GM18868 (cell line): Measurements from ENCODE around the gene BOD1.
"Not testable (repeated sequence)": the region's sequence is repeated elsewhere in the genome, so short reads cannot be mapped to it uniquely, and the experiment has no call there.

Experiments used
- ATAC-seq: cut with Tn5 transposase; IDR thresholded peaks from one replicate; pipeline ENCODE4 v1.9.1; 2021; ENCODE audit warnings: mild to moderate bottlenecking, moderate library complexity; ENCODE audit not compliant: unreplicated experiment

Gene BOD1

DNA sequence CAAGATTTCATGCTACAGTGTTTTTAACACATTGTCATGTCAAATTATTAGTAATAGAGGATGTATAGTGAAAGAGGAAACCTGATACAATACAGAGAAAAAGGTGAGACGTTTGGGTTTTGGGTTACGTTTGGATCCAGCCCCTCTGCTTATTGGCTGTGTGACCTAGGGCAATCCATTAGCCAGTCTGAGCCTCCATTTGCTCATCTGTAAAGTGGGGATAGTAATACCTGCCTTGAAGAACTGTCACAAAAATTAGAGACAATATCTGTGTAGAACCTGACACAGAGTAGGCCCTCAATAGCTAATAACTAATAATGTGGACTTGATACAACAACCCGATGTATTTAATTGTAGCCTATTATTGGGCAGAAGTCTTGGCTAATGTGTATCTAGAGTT is 4.3 kb upstream of the BOD1 start:
- no peak for ATAC-seq

DNA sequence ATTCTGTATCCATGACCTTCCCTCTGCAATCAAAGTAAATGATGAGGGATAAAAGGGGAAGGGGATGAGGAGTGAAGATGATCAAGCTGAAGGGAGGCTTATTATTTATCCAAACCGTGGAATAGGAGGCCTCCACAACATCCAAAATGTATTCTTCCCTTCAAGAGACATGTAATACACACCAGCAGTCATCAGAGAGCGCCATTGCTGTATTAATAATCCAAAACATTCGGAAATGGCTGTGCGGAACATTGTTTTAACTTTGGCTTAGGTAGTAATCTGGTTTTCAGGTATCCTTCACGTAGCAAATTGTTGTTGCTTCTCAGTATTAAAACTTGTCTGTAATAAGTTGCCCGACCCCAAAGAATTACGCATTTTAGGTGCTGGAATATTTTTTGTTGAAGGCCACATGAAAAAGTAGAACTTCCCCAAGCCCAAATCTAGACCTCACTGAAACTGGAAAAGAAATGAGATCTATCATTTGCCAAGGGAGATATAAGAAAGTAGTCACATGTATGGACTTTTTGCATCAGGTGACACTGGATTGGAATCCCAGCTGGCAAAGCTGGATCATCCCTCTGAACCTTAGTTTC is 2.6 kb upstream of the BOD1 start:
- ATAC-seq: no peak

DNA sequence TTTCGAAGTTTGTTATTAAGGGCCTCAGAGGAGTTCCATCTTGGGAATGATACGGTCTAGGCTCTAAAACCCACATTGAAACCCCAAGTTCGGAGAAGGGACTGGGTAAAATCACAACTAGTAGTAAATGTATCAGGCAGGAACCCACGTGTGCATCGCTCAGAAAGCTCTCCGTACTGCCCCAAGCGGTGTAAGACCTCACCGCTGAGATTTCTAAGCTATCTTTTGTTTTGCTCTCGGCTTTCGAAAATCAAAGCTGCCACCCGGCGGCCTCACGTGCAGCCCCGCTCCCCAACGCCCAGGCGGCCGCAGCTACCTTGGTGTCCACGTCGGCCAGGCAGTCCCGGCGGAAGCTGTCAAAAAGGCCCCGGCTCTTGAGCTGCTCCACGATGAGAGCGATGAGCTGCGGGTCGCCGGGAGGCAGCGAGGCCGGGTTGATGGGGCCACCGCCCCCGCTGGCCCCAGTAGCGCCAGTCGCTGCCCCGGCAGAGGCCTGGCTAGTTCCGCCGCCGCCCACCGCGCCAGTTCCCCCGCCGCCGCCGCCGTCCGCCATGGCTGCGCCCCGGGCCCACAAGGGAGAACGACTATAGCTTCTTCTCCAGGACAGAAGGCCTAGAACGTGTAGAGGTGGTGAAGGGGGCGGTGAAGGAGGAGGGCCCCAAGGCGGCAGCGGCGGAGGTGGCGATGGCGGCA is 420 bp downstream of the BOD1 start:
- ATAC-seq: peak; percentile 58

DNA sequence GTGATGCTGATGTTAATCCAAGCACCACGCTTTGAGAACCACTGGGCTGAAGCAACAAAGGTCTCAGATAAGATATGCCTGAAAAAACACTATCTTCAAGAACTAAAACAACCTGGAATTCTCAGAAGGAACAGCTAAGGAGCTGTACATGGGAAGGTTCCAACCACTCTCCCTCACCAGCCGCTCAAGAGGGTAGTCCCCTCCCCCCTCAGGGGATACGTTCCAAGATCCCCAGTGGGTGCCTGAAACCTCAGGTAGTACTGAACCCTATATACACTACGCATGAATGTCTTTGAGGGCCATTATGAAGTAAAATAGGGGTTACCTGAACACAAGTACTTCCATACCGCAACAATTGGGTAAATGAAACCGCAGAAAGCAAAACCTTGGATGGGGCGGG is 1.9 kb downstream of the BOD1 start:
- no peak for ATAC-seq

GRCh38 chr5:173613433-173614159 is 2.9 kb downstream of the BOD1 start:
- no peak for ATAC-seq

DNA sequence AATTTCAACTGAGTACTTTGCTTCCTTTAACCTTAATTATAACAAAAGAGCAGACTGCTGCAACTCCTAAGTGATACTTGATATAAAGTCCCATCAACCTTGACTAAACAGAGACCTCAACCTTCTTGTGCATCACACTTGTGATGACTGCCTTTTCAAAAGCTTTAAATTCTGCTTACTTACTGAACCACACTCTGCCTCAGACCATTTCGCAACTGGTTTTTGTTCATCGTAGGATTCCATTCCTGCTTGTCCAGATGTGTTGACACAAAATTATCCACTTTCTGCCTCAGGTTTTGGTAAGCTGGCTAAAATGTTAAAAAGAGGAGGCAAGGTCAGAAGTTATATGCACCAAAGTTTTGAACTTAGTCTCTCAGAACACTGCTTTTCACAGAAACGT is 3.5 kb downstream of the BOD1 start:
- ATAC-seq: no peak

DNA sequence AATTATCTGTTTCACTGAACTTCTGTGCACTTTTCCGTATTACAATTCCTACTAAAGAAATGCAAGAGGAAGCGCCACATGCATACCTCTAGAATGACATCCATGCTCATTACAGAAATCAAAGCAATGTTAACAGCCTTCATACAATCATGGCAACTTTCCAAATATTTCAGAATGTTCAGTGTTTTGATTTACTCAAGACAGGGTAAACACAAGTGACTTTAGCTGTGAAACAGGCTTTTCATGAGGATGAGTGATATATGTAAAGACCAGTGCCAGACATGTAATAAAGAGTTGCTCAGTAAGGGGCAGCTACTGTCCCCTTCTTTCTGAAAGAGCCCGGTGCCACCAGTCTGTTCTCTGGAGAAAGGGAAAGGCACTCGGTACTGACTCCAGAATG is 4.7 kb downstream of the BOD1 start:
- ATAC-seq: no peak

GRCh38 chr5:173604141-173604540 is 12.3 kb downstream of the BOD1 start:
- no peak for ATAC-seq

DNA sequence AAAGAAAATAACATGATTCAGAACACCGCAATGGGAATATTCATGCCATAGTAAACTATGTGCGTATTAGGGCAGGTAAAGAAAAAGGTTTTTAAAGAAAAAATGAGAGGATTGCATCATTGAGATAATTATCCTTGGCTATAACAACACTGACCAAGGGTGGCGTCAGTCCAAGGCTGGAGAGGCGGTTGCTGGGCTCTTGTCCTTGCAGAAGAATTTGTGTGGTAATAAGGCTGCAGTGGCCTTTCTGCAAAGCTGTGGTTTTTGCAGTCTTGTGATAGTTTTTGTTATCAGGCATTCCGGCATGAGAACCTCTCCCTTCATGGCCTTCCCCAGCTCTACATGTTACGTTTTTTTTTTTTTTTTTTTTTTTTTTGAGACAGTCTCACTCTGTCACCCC is 14.0 kb downstream of the BOD1 start:
- ATAC-seq: no peak

GRCh38 chr5:173598686-173599085 is 17.8 kb downstream of the BOD1 start:
- no peak for ATAC-seq

- ATAC-seq: no peak
These were observed 19.1 kb downstream of the BOD1 start for GRCh38 chr5:173597304-173597703.

- ATAC-seq: no peak
These were observed 20.6 kb downstream of the BOD1 start for GRCh38 chr5:173595841-173596240.

DNA sequence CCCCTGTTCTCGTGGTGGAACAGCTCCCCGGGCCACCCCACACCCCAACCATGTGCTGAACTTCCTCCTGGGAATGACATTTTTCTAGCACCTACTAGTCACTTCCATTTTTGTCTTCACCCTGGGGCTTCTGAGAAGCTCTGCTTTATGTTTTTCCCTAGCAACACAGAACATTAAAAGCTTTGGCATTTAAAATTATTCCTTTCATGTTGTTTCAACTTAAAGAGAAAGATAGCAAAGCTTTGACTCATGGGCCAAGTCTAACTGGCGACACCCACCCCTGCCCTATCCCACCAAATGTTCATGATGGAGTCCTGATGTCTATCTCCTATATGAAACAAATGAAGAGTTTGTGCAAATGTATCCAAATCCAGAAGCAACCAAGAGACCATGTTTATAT is 22.4 kb downstream of the BOD1 start:
- no peak for ATAC-seq

GRCh38 chr5:173592050-173592669 is 24.3 kb downstream of the BOD1 start:
- ATAC-seq: no peak

DNA sequence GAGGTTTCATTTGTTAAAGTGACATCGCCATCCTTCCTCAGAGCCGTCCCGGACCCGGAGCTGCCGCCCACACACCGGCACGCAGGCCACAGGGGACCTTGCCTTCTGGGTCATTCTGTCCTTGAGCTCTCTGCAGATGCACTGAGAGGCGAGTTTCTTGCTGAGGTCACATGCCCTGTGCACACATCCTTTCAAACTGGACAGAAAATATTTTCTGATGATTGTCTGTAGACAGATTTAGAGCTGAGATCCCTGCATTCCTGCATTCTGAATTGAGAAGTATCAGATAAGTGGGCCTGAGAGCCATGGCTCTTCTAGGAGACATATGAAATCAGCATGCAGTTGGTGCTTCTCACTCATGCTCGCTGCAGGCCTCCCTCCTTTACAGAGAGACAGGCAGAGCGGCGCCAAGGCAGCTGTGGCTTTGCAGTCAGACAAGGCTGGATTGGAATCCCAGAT is 25.4 kb downstream of the BOD1 start:
- no peak for ATAC-seq

GRCh38 chr5:173590436-173591055 is 25.9 kb downstream of the BOD1 start:
- no peak for ATAC-seq

DNA sequence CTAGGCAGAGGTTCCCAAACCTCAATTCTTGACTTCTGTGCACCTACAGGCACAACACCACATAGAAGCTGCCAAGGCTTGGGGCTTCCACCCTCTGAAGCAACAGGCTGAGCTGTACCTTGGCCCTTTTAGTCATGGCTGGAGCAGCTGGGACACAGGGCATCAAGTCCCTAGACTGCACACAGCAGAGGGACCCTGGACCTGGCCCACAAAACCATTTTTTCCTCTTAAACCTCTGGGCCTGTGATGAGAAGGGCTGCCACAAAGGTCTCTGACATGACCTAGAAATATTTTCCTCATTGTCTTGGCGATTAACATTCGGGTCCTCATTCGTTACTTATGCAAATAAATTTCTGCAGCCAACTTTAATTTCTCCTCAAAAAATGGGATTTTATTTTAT is 30.3 kb downstream of the BOD1 start:
- ATAC-seq: not testable (repeated sequence)

DNA sequence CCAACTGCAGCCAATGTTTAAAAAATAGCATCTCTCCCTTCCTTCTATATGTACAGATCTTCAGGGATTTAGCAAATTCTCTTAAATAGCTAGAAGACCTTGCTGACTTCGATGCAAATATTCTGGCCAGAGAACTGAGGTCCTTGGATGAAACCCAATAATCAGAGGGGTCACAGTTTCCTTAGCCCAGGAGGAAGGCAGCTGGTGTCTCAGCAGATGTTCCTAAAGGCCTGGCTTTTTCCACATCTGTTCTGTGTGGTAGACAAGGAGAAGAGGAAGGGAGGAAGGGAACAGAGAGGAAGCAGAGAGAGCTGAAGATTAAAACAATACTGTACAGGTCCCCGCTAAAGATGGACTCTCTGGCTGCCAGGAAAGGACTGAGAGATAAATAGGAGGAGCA is 33.1 kb downstream of the BOD1 start:
- ATAC-seq: no peak

DNA sequence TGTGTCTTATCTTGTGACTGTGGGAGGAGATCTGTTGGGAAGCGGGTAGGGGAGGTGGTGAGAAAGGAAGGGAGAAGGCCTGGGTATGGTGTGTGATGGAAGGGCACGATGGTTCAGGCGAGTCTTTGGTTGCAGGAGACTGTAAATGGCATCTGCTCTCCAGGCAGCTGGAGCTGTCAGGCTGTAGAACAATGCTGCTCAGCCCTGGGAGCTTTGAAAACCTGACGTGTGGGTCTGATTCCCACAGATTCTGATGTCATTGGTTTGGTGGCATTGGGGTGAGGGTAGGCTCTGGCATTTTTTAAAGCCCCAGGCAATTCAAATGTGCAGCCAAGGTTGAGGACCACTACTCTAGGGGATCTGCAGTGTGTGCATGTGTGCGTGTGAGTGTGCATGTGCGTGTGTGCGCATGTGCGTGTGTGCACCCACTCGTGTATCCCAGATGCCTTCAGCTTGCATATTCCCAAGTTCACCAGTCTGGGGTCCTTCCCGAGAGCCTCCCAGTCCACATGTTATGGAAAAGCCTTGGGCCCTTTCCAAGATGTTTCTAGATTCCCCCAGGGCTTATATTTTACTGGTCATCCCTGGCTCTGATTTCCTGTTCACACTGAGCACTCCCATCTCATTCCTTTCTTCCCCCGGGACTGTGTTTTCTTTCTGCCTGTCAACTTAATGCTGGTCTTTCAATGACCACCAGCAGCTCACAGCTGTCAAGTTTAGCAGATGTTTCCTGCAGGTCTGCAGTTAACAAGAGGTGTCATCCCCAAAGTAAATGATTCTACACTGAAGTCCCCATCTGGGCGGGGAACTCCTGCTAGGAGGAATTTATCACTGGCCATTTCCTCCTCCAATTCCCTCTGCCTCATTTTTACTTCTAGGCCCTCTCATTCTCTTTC is 34.0 kb downstream of the BOD1 start:
- no peak for ATAC-seq
